Lower leg skin (tissue), 3 donors: ENCODE measurements around the gene MYNN.

Experiments
- POLR2A ChIP-seq, 2 donors: fragments of 450-650 bp; IDR thresholded peaks; one replicate each; pipeline ENCODE4 v1.6.1; 2016 to 2017; ENCODE audit warnings: antibody characterized with exemption in 2 of 2, mild to moderate bottlenecking in 1 of 2, moderate library complexity in 1 of 2
- TF ChIP-seq, protein P1 (sequence below), 3 donors: fragments of 450-650 bp; IDR thresholded peaks; one replicate each; pipeline ENCODE4 v1.5.1; 2016; ENCODE audit warnings: antibody characterized with exemption in 3 of 3, mild to moderate bottlenecking in 3 of 3, moderate library complexity in 2 of 3

DNA sequence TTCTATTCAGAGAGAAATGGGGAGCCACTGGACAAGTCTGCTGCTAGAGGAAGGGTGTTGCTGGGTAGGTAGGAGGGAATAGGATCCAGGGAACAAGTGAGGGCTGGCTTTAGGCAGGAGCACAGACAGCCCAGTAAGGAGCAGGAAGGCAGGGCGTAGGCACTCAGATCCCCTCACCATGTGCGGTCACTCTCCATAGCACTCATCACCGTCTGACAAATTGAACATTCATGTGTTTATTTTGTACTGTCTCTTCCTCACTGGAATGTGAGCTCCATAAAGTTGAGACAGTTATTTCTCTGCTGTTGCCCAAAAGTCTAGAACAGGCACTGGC is 63.7 kb downstream of the MYNN start:
- TF ChIP-seq, protein P1, sequence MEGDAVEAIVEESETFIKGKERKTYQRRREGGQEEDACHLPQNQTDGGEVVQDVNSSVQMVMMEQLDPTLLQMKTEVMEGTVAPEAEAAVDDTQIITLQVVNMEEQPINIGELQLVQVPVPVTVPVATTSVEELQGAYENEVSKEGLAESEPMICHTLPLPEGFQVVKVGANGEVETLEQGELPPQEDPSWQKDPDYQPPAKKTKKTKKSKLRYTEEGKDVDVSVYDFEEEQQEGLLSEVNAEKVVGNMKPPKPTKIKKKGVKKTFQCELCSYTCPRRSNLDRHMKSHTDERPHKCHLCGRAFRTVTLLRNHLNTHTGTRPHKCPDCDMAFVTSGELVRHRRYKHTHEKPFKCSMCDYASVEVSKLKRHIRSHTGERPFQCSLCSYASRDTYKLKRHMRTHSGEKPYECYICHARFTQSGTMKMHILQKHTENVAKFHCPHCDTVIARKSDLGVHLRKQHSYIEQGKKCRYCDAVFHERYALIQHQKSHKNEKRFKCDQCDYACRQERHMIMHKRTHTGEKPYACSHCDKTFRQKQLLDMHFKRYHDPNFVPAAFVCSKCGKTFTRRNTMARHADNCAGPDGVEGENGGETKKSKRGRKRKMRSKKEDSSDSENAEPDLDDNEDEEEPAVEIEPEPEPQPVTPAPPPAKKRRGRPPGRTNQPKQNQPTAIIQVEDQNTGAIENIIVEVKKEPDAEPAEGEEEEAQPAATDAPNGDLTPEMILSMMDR (IDR thresholded peaks at IDR 0.05), result no peak
- no peak for TF ChIP-seq POLR2A (IDR thresholded peaks at IDR 0.05)
